NCI-H1694 treated with DMSO at 0.1 percent for 48 hours (cell line): ENCODE data around the gene GOLT1A.

Experiments
- DNase-seq: peaks from one replicate; lab custom pipeline; 2025; lab: John Stamatoyannopoulos, UW

GOLT1A gene

GRCh38 chr1:204217648-204218000 is 3.8 kb upstream of the GOLT1A start:
- no peak for DNase-seq

DNA sequence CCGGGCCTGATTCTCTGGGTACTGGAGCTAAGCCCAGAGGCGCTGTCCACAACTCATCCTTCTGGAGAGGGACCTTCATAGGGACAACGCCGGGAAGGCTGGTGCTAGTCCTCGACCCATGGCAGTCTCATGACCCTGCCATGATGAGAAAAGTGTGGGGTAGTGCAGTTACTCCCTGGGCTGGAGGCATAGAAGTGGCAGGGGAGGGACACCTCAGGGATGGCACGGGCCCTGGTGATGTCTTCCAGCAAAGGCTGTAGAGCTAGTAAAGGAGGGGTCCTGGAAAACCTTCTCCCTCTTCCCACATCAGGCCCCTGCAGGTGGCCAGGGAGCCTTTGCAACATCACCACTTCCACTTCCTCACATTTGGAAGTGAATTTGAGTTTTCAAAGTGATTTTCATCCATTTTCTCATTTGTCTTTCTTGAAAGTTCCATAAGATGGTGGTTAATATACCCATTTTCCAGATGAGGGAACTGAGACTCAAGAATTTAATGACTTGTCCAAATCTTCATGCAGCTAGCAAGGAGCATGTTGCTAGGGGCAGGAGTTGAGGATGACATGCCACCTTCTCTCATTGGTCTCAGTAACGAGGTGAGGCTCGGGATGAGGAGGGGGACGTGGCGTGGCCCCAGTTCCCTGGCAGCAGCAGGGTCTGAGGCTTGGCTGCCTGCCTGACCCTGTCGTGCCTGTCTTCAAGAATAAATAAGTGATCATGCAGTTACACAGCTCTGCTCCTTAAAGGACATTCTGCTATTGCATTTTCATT is 3.3 kb upstream of the GOLT1A start:
- DNase-seq, result no peak

DNA sequence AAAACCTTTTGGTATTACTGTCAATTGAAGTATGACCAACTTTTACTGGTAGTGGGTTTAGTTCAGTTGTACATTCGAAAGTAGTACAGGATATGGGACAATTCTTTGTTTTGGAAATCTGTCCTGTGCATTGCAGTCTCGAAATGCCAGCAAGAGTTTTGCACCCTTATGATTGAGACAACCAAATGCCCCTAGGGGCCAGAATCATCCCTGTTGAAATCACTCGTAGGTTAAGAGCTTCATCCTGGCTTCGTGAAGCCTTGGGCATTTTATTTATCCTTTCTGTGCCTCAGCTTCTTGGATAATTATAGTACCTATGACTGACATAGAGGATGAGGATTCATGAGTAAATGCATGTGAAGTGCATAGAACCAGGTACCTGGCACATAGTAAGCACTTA is 2.4 kb upstream of the GOLT1A start:
- DNase-seq, result no peak

DNA sequence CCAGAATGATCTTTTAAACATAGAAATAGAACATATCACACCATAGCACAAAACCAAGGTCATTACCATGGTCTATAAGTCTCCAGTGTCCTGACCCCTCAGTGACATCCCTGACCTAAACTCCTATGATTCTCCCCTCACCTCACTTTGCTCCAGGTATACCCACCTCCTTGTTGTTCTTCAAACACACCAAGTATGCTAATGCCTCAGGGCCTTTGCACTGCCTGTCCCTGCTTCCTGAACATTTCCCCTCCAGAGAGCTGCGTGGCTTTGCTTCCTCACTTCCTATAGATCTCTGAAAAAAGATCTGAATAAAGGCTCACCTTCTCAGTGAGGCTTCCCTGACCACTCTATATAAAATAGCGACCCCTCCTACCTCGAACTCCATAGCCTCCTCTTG is 1.1 kb downstream of the GOLT1A start:
- DNase-seq, result no peak

DNA sequence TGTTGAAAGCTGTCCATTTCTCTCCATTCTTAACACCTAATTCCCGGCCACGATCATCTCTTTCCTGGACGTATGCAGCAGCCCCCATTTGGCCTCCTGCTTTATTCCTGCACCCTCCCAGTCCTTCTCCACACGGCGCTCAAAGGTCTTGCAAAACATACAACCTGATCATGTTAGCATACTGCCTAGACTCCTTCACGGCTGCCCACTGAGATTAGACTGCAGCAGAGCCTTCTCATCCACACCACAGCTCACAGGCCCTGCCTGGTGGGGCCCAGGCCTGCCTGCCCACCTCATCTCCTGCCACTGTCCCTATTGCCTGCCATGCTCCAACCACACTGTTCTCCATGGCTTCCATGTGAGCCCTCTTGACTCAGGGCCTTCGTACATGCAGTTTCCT is 2.7 kb downstream of the GOLT1A start:
- no peak for DNase-seq

DNA sequence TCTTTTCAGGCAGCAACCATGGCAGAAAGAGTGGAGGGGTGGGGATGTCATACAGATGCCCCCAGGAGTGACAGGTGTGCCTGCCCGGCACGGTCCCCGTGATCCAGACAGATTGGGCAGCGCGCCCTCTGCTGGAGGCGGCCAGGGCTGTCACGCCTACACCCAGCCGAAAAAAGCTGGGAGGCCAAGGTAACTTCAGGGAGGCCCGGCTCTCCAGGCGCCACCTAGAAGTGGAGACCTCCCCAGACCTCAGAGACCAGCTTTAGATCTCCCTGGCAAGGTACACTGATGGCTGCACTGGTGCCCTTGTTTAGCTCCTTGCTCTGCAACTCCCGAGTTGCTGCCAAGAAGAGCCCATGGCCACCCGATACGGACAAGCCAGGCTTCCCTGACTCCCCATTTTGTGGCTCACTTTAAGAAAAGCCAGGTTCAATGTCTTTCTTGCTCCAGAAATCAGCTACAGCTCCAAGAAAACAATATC is 6.6 kb downstream of the GOLT1A start:
- DNase-seq, result no peak

DNA sequence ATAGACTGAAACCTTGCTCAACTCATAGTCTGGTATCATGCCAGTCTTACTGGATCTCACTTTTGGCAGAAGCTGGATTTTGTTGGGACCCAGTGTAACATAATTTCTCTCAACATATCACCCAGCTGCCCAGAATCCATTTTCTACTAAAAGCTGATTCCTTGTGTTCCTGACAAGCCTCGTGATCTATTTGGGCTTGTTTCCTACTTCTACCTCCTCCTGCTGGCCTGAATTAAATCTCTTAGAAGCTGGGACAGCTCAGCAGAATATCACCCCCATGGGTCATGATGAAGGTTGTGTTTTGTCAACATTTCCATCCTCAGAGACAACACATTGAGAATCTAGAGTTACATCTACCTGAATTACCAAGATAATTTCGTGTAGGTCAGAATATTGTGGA is 7.7 kb downstream of the GOLT1A start:
- DNase-seq, result no peak

- no peak for DNase-seq
These were observed 8.3 kb downstream of the GOLT1A start for GRCh38 chr1:204205486-204205885.

DNA sequence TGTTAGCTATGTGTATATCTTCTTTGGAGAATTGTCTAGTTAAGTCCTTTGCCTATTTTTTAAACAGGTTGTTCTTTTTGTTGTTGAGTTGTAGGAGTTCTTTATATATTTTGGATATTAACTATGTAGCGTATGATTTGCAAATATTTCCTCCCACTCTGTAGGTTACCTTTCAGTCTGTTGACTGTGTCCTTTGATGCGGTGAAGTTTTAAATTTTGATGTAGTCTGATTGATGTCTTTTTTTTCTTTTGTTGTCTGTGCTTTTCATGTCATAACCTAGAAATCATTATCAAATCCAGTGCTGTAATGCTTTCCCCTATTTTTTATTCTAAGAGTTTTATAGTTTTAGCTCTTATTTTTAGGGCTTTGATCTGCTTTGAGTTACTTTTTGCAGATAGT is 8.8 kb downstream of the GOLT1A start:
- no peak for DNase-seq

DNA sequence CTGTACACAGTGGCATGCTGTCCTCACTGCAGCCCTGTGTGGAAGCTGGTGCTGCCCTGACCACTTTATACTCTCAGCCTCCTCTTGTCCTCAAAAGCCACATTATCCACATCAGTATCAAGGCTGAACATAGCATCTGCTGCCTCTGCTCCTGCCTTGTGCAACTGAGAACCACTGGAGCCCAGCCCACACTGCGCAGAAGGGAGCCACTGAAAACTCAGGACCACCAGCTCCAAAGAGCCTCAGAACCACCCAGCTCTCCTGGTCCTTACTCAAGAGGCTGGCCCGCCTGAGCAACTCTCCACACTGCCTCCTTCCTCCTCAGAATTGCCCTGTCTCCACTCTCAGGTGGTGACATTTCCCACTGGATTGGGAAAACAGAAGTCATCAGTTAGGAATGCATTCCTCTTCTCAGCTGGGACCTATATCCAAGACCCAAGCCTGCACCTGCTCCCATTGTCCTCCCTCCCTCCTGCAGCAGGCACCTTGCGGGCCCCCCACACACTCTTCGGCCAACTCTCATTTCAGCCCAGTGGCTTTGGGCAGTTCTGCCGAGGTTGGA is 10.5 kb downstream of the GOLT1A start:
- DNase-seq, result no peak

DNA sequence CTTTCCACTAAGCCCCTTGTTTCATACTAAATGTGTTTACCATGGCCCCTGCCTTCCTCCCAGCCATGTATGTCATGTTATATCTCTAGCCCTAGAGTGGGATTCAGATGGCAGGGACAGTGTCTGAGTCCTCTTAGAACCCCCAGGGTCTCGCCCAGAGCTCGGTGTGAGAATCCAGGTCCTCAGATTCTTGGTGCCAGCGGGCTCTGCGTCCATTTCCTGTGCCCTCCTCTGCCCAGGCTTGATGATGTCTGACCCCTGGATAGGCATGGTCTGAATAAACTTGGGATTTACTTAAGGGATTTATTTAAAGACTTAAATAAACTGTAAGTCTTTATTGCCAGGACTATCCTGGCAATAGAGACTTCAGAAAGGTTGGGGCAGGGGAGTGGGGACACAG is 11.3 kb downstream of the GOLT1A start:
- no peak for DNase-seq

- no peak for DNase-seq
These were observed 12.3 kb downstream of the GOLT1A start for GRCh38 chr1:204201348-204202040.

DNA sequence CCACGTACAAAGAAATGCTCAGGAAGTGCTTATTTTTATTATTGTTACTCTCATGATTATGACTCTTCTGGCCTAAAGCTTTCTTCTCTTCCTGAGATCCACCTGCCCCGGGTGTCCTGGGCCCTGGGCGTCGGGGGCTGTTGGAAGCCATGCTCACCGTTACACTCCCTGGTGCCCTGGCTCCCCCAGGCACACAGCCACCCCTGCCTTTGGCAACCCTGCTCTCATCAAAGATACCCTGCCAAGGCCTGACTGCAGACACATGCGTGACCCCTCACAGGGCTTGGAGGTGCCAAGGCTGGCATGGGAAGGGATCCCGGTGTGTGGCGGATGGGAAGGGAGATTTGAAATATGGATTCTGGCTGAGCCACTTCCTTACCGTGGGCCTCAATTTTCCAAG is 14.2 kb downstream of the GOLT1A start:
- no peak for DNase-seq

DNA sequence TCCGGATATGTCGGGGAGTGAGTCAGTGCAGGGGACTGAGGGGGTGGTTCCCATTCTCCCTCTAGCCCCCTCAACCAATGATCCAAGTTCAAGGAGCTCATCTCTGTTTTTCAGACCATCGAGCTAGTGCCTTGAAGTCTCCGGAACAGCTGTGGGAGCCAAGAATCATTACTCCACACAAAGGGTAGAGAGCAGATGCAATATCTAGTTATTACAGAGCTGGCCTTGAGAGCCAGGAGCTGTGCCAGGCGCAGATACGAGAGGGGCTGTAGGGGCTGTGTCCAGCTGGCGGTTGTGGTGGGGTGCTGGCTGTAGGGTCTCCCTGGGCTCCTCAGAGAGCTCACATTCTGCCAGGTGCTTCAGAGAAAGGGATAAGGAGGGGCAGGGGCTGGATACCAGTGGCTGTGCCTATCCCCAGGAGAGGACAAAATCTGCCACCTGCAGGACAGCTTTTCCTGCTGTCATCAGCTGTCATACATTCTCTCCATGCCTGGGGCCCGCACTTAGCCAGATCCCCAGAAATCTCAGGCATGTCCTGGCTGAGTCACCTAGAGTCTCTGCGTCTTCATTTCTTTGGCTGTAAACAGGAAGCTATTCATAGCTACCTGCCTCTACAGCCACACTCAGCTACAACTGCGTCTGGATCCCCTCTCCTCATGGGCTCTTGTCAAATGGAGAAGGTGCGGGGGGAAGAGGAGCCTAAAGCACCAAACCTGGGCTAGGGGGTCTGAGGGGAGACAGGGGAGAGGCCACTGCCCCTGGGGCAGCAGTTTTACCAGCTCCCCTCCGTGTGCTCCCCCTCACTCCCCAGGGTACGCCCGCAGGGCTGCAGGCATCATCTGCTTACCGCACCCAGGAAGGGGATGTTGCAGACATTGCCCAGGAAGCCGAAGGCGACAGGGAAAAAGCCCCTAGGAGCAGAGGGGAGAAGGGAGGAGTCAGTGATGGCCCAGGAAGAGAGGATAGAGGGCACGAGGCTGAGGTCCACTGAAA is 15.1 kb downstream of the GOLT1A start:
- no peak for DNase-seq

GRCh38 chr1:204197068-204197467 is 16.7 kb downstream of the GOLT1A start:
- DNase-seq, result no peak

DNA sequence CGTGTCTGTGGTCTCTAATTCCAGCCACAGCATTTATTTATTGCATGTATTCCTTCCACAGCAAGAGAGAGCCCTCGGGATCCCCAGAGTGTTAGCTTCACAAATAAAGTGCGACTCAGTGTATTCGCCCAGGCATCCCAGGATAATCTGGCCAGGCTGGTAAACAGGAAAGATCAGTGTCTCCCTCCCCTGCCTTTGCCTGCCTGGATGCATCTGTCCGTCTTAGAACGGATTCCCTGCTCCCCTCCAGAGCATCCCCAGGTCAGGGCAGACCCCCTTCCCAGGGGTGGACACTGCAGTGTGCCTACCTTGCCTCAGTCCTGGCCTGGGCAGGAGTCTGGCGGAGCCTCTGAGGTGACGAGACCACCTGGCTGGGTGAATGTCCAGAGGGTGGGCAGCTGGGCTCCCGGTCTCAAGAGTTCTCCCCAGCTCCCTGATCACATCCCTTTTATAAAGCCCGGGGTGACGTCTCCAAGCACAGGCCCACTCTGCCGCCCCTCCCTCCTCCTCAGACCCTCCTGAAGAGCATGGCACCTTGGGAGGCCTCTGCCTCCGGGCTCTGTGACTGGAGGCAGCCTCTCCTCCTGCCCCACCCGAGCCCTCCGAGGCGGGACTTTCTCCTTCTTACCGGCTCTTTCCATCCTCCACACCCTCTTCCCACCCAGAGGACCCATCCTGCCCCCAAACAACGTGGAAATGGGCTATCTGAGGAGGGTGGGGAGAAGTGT is 17.6 kb downstream of the GOLT1A start, which contains the start of gene KISS1:
Gene KISS1, minus strand, starts transcription at position 424 of the 728 bp plus-strand sequence. CDS start 3,615 bp downstream, outside the sequence.
- no peak for DNase-seq

GRCh38 chr1:204194771-204195170 is 19.0 kb downstream of the GOLT1A start:
- DNase-seq, result no peak

DNA sequence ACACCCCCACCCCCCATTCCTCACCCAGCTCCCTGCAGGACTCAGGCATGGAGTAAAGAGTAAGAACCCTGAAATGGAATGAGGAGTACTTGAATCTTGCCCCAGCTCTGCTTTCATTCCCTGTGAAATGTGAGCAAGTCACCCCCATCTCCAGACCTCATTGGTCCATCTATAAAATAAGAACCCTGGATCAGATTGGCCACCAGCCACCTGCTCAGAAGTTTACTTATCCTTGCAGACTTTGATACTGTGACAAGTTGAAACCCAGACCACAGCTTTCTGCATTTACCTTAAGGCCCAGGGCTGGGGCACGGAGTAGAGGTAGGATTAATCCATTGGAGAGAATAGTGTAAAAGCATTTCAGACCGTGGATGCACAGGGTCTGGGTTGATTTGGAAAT is 19.7 kb downstream of the GOLT1A start:
- DNase-seq, result no peak

DNA sequence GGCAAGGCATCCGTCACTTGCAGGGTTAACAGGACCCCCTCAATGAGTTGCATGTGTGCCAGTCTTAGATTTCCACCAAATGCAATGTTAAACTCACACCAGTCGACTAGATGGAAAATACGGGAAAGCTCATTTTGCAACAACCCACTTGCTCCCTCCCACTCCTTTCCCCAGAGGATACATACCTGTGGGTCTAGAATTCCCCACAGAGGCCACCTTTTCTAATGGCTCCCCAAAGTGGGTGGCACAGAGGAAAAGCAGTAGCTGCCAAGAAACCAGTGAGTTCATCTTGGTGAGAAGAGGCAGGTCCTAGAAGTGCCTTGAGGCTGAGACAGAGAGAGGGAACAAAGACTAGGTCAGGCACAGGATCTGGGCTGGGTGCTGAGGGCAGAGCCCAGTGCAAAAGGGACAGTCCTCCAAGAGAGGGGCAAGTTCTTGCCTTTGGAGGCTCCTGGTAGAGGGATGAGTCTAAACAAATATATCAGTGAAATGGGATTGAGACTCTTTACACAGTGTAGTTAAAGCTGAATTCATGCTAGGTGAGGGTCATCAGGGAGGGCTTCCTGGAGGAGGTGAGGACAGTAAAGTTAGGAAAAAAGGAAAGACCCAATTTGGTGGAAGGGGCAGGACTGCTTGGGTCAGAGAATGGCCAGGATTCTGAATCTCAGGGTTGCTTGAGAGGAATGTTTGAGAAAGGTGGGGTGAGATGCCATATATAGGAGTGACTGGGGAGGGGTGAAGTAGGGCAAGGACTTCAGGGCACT is 21.0 kb downstream of the GOLT1A start:
- DNase-seq, result no peak

- DNase-seq, result no peak
These were observed 21.7 kb downstream of the GOLT1A start for GRCh38 chr1:204192046-204192445.

DNA sequence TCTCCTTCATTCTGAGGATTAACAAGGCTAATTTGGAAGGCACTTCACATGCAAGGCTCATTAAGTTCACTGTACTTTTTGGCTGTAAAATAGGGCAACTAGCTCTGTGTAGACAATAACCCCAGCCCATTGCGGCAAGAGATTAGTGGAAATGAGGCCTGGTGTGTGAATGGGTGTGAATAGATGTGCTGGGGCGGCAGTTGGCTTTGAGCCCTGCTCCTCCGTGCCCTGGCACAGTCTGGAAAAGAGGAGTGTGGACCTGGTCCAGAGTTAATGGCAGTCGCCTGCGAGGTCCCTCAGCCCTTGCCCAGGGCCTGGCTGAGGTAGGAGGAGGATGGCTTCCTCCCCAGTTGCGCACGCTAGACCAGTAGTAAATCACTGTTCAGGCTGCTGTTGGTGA is 22.3 kb downstream of the GOLT1A start:
- DNase-seq, result no peak
